Fibroblast of villous mesenchyme (primary cell): ENCODE measurements around the gene GRM3. TPM values are rescaled to one million over a fixed set of nuclear protein-coding genes. Genes with fewer than 3 reads are reported as not detected.

Experiments used
- DNase-seq: peaks from one replicate; pipeline ENCODE4 v3.0.0-alpha.2; 2010; ENCODE audit warnings: low read depth
- H3K4me3 ChIP-seq: 2 replicates; pipeline ENCODE4 v1.5.1; 2011; ENCODE audit warnings: low read depth, mild to moderate bottlenecking, low read length
- total RNA-seq: library from RNA; depleted of rRNA; stranded (reverse); fragments of >200 nt; gene quantifications from 2 replicates; pipeline ENCODE4 v1.2.3, GENCODE V29; 2012
- TF ChIP-seq, protein P1 (sequence below): IDR thresholded peaks from 2 replicates; pipeline ENCODE4 v1.5.1; 2012; ENCODE audit warnings: low read depth, mild to moderate bottlenecking, low read length; ENCODE audit not compliant: insufficient read depth

Gene GRM3
- total RNA-seq, 1 donor: not detected

DNA sequence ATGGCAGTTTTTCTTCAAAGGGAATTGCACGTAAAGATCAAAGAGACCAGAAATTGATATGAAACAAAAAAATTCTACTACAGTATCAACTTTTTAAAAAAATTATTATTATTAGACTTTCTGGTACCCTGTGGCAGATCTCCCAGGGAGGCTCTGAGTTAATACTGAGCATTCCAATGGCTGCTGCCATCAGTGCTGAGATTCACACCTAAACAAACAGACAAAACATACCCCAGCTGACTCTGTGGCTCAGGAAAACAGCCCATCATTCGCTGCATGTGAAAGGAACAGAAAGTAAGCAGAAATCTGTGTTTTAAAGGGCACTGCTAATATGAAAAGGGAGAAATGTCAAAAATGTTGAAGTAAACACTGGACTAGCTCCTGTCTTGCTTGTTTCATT is 118.4 kb downstream of the GRM3 start:
- TF ChIP-seq, protein P1, sequence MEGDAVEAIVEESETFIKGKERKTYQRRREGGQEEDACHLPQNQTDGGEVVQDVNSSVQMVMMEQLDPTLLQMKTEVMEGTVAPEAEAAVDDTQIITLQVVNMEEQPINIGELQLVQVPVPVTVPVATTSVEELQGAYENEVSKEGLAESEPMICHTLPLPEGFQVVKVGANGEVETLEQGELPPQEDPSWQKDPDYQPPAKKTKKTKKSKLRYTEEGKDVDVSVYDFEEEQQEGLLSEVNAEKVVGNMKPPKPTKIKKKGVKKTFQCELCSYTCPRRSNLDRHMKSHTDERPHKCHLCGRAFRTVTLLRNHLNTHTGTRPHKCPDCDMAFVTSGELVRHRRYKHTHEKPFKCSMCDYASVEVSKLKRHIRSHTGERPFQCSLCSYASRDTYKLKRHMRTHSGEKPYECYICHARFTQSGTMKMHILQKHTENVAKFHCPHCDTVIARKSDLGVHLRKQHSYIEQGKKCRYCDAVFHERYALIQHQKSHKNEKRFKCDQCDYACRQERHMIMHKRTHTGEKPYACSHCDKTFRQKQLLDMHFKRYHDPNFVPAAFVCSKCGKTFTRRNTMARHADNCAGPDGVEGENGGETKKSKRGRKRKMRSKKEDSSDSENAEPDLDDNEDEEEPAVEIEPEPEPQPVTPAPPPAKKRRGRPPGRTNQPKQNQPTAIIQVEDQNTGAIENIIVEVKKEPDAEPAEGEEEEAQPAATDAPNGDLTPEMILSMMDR: no peak
- no peak for DNase-seq
- H3K4me3 ChIP-seq: no peak overlapping the region

DNA sequence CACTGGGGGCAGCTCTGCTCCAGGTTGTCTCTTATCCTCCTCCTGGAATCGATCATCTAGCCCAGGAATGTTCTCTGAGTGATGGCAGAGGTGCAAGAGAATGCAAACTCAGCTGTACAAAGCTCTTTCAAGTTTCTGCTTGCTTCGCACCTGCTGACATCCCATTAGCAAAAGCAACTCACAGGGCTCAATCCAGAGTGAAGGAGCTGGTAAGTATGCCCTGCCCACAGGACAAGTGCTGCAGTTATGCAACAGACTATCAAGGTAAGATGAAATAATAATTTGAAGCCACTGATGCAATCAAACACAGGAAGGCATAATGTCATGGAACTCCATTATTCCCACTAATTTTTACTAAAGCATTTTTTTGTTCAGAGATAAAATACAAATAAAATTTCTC is 122.2 kb downstream of the GRM3 start:
- H3K4me3 ChIP-seq: no peak overlapping the region
- TF ChIP-seq, protein P1: no peak
- no peak for DNase-seq

DNA sequence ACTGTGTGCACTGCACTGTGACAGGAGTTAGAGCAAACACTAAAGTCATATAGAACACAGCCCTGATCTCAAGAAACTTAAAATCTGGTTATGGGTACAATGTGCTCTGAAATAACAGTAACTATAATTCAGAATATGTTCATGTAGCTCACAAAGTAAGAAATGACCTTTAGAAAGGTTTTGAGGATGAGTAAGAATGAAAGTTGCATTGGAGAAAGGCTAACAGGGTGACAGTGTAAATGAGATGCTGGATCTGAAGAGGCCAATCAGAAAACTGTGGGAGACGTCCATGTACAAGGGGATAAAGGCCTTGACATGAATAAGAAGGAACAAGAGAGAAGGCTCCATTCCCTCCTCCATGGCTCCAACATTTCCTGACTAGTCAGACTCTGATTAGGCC is 124.7 kb downstream of the GRM3 start:
- no peak for DNase-seq
- no peak overlapping the region for H3K4me3 ChIP-seq
- TF ChIP-seq, protein P1: no peak

DNA sequence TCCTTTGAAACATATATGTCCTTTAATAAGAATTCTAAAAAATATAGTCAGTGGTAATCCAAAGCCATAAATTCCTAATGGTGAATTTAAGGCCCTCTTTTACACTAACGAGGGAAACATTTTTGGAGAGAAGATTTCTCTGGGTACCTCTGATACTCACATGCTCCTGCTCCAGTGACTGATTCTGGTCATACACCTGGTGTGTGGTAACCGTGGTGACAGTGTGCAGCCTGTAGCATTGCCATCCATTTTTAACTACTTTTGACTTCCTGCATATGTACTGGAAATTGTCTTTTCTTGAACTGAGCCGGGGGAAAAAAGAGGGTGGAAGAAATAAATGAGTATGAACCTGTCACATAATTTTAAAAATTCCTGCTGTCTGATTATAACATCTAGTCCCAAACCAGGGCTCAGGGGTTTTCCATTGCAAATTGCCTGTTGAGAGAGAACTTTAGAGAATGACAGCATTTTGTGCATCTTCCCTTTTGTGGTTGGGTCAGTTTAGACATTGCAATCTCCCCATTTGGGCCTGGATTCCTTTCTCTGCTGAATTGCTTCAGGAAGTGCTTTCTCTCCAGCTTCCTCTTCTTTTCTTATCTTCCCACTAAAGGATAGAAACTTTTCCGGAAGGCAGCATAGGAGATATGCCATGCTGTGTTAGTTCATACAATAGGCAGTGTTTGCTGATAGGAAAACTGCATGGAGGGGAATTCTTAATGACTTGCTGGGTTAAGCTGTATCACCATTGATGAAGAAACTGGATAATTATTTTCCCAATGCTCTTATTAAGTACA is 125.5 kb downstream of the GRM3 start:
- TF ChIP-seq, protein P1: no peak

DNA sequence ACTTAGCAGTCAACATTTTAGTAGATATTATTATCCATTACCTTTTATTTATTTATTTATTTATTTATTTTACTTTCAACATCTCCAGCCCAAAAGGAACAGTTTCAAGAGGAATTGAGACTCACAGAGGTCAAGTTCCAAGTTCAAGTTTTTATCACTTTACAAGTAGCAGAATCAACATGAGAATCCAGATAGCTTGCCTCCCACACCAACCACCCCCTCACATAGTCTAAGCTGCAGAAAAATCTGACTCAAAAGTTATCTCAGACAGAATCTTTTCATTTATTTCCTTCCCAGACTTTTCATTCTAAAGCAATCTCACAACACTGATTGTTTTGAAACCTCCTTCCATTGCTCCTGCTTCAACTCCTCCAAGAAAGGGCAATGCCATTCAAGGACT is 129.6 kb downstream of the GRM3 start:
- TF ChIP-seq, protein P1: no peak
- H3K4me3 ChIP-seq: no peak overlapping the region
- DNase-seq: no peak

More for the DNA sequence above, 125.5 kb downstream of the GRM3 start:
- no peak for DNase-seq
- H3K4me3 ChIP-seq: no peak overlapping the region

DNA sequence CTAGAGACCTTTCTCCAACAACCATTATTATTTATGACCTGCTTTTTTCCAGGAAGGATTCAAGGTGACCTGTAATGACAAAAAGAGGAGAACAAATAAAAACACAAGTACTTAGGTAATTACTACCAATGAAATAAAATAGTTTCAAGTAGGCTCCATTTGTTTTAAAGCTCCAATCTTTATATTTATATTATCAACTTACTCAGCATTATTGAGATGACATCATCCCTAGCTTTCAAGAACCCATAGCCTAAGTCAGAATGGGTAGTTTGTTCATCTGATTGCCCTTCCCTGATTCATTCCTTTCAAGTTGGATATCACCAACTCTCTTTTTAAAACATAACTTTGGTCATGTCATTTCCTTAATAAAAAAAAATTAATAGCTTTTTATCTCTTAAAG is 131.5 kb downstream of the GRM3 start:
- no peak for DNase-seq
- H3K4me3 ChIP-seq: no peak overlapping the region
- TF ChIP-seq, protein P1: no peak

DNA sequence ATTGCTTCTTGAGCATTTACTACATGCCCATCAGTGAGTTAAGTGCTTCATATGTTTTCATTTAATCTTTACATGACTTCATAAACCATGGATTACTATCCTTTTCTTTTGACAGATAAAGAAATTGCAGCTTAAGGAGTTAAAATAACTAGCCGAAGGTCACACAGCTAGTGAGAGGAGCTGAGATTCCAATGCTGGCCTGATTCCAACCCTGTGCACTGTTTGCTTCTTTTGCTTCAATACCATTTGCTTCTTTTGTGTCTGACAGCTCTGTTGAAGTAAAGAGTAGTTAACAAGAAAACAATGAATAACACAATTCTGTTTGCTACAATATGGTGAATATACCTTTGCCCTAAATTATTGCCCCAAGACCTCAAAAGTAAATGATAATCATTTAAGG is 132.4 kb downstream of the GRM3 start:
- no peak for DNase-seq

More for the DNA sequence above, 132.4 kb downstream of the GRM3 start:
- no peak overlapping the region for H3K4me3 ChIP-seq
- TF ChIP-seq, protein P1: no peak
